Measurements from ENCODE around the gene PAFAH2. TPM values are rescaled to one million over a fixed set of nuclear protein-coding genes. Genes with fewer than 3 reads are reported as not detected.

PAFAH2 gene
- total RNA-seq, 1 donor from 2014 or later: 11.2 TPM

DNA sequence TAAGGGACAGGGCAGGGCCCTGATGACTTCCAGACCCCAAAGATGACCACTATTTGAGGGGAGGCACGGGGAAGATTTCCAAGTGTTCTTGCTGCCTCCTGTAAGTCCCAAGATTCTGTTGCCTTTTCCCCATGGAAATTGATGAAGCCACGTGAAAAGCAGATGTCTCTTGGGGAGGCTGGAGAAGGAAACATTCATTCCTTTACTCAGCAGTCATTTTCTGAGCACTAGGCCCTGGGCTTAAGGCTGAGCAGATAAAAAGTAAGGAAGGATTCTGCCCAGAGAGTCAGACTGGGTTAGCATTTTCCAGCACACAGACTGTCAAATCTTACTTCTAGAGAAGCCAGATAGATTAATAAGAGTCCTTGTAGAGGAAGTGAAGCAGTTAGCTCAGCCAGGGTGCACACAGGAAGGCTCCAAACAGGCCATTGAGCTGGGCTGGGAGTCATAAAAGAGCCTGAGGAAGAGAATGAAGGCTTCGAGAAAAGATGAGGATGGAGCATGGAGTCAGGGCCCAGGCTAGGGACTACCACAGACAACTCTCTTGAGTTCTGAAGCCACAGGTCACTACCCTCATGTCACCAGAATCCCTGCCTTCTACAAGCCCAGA is 33.9 kb upstream of the PAFAH2 start:
- intact Hi-C loops (cut with micrococcal nuclease): no loop called here

DNA sequence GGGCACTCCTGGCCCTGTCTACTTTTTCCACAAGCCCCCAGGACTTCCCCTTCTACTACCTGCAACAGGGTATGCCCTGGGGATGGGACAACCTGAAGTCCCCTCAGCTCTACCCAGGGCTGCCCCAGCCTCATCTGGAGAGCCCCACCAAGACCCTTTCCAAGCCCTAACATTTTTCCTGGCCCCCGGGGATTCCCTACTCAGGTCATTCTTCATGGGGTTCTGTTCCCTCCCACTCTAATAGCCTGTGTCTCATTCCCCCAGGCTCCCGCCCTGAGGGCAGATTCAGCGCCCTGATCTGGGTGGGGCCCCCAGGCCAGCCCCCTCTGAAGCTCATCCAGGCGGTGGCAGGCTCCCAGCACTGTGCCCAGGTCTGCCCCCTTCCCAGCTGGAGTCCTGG is 33.3 kb upstream of the PAFAH2 start:
- intact Hi-C loops (cut with micrococcal nuclease): no loop called here

DNA sequence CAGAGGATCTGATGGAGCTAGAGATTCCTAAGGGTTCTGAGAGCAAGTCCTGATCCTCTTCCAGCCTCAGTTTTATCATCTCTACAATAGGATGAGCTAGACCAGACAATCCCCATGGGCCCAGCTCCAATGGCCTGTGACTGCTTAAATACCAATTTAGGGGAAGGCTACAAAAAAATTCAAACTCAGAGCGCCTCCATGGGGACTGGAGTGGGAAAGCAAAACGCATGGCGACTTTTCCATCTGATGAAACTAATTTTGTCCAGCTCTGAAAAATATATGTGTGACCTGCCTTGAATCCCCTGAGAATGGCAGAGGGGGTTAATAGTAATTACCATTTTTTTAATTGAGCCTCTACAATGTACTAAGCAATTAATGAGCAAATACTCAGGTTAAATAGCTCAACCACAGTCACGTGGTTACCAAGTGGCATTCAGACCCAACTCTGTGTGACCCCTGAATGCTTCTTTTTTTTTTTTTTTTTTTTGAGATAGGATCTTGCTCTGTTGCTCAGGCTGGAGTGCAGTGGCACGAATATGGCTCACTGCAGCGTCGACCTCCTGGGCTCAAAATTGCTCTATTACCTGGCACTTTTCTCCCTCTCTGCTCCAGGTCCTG is 32.1 kb upstream of the PAFAH2 start:
- intact Hi-C loops (cut with micrococcal nuclease): no loop called here

DNA sequence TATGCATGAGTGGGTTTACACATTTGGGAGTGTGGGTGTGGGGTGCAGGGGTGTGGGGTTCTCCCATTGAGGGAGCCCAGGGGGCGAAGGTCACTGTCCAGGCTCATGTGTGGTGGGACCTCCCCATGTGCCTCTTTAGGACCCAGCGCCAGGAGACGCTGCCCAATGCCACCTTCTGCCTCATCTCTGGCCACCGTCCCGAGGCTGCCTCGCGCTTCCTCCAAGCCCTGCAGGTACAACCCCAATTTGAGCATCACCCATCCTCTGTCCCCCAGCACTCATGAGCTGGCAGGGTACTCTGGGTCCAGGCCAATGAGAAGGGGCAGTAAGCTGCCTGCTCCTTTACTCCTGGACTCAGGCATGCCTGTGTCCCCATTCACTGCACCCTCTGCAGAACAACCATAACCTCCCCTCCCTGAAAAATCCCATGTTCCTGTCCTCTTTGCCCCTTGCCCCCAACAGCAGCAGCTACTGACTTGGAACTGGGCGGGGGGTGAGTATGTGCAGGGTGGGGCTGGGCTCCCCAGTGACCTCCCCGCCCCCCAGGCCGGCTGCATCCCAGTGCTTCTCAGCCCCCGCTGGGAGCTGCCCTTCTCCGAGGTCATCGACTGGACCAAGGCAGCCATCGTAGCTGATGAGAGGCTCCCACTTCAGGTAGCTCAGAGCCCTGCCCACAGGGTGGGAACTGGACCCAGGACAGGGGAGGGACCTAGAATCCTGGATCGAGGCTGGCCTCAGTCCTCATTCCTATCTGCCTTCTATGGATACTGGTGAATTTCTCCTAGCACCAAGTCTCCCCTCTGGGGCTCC is 31.4 kb upstream of the PAFAH2 start:
- intact Hi-C loops (cut with micrococcal nuclease): no loop called here

DNA sequence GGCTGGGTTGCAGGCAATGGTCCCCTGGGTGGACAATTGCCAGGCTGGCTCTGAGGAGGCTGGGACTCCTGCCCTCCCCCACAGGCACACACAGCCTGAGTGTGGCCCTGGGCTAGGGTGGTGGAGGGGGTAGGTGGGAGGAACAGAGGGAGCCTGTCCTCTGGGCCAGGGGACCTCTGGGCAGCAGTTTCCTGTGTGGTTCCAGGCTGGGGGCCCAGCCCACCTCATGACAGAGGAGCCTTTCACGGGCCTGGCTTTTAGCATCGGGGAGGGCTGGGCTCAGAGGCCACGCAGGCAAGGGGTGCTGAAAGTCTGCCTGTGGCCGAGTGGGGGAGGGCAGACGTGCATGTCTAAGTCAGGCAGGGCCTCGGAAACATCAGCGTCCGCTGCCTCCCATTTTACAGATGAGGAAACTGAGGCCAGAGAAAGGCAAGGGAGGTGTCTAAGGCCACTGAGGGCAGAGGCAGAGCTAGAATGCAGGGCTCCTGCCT is 30.7 kb upstream of the PAFAH2 start:
- intact Hi-C loops (cut with micrococcal nuclease): no loop called here

DNA sequence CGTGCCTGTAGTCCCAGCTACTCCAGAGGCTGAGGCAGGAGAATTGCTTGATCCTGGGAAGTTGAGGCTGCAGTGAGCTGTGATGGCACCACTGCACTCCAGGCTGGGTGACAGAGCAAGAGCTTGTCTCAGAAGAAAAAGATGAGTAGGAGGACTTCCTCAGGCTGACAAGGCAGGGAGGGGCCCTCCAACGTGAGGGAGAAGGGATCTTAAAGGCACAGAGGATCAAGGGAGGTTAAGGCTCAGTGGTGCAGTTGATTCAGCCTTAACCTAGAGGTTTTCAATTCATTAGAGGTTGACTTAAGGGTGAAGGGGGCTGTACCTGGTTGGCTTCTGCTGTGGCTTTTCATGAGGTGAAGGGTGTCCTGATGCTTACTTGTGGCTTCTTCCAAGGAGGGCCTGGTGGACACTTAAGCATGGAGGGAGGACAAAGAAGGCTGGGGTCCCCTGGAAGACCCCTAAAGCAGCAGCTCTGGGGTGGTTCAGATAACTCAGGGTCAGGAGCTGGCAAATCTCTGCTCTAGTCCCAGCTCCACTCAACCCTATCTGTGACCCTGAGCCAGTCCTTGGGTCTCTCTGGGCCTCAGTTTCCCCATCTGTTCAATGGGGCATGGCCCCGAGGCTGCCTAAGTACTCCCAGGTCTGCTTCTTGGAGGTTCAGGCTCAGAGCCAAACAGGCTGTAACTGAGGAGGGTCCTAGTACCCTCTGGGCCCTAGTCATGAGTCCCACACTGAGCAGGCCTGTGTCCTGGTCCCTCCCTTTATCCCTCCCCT is 30.0 kb upstream of the PAFAH2 start:
- intact Hi-C loops (cut with micrococcal nuclease): no loop called here

DNA sequence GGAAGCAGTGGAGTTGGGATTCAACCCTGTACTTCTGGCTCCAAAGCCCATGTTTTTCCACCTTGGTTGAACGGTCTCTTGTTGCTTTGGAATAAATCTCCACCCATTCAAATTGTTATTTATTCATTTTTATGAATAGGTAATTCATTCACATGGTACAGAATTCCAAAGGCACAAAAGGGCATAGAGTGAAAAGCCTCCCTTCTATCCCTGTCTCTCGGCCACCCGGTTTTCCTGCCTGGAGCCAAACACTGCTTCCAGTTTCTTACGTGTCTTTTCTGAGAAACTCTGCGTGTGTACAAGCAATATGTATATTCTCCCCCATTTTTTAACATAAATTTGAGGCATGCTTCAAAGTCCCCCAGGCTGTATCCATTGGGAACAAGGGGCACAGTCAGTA is 27.7 kb upstream of the PAFAH2 start:
- intact Hi-C loops (cut with micrococcal nuclease): no loop called here

DNA sequence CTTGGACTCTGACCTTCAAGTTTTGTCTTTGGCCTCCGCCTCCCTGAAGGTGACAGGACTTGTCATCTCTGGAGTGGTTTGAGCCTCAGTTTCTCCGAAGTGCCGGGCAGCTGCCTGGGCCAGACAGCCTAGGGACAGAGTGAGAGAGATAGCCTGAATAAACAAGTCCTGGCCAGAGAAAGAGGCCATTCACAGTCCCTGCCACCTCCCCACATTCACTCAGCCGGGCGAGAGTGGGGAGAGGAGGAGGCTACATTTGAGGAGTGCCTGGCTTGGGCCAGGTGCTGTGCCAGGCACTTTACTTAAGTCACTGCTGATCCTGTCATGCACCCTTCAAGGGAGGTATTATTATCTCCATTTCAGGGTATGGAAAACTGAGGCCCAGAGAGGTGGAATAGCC is 27.2 kb upstream of the PAFAH2 start:
- intact Hi-C loops (cut with micrococcal nuclease): no loop called here

DNA sequence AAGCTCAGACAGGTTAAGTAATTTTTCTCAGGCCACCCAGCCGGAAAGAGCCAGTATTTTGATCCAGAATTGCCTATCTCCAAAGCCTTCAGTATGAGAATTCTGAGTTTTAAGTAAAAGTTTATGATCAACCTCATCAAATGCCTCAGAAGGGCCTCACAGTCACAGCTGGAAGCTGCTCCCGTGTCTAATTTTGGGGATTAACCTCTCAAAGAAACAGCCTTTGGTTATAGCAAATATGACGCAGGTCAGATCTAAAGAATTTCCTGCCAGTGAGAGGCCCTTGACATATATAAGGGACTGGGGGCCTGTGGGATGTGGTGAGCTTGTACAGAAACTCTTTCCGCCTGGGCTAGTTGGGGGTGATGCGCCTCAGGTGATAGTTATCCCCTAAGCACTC is 26.0 kb upstream of the PAFAH2 start:
- intact Hi-C loops (cut with micrococcal nuclease): no loop called here

DNA sequence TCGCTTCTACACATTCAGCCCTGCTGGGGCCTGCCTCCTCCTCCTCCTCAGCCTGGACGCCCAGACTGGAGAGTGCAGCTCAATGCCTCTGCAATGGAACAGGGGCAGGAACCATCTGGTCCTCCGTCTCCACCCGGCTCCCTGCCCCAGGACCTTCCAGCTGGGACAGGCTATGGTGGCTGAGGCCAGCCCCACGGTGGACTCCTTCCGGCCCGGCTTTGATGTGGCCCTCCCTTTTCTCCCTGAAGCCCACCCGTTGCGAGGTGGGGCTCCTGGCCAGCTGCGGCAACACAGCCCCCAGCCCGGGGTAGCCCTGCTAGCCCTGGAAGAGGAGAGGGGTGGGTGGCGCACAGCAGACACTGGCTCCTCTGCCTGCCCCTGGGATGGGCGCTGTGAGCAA is 25.1 kb upstream of the PAFAH2 start:
- intact Hi-C loops (cut with micrococcal nuclease): no loop called here

DNA sequence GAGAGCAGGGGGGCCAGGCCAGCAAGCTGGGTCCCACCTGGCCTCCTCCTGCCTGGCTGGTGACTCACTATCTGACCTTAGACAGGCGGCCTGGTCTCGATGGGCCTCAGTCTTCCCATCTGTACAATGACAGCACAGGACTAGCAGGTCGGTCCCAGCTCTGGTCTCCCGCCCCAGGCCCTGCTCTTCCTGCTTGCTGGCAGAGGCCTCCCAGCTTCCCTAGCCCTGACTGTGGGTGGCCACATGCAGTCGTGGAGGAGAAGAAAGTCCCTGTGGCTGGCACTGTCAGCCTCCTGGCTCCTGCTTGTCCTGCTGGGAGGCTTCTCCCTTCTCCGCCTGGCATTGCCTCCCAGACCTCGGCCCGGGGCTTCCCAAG is 24.5 kb upstream of the PAFAH2 start:
- intact Hi-C loops (cut with micrococcal nuclease): no loop called here

DNA sequence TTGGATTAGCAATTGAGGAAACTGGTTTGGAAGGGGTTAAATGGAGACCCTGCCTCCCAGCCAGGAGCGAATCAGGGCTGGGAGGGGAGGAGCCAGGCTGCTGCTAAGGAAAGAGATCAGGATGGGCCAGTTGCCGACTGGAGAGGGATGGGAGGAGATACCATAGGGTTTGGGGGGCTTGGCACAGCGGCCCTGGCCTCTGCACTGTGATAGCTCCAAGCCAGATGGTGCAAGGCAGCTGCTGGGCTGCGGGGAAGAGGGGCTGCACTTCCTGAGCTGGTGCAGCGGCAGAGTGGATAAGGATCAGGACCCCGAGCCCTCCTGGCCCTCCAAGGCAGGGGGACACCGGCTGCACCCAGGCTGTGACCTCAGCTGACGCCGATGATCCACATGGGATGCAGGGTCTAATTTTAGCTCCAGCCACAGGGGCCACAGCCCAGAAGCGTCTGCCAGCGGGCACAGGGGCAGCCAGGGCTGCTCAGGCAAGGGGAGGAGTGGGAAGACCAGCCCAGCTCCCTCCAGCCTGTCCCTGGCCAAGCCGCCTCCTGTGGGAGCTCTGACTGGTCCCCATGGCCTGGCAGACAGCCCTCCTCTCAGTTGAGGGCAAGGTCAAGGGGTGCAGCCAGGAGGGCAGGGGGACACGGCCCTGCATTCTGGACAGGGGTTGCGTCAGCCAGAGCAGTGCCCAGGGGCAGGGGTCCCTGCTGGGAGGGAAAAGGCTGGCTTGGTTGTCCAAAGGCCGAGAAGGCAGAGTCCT is 24.0 kb upstream of the PAFAH2 start, which contains the start of gene EXTL1:
Gene EXTL1 (plus strand): TSS at position 129 of the 757 bp plus-strand sequence. CDS start 872 bp downstream, outside the sequence.
- intact Hi-C loops (cut with micrococcal nuclease): no loop called here

DNA sequence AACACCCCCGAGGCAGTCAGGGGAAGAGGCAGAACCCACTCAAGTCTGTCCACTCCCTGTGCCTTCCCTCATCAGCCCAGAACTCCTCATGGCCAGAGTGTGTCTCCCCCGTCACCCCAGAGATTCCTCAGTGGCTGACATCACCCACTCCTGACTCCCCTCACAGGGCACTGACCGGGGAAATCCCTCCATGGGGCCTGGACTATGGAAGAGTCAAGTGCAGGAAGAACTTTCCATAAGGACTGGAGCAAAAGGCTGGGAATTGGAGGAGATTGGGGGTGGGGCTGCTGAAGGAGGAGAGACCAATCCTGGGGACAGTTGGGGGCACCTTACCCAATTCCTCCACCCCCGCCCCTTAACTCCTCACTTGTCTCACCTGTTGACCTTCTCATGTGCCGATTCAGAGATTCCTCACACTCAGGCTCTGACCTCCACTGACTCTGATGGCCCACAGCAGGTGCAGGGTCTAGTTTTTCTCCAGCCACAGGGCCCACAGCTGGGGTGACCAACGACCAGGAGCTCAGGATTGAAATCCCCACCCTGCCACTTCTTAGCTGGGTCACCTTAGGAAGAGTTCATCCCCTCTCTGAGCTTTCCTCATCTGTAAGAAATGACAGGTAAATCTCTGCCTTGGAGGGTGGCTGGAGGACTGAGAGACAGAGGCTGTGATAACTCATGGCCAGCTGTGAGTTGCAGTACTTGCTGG is 23.2 kb upstream of the PAFAH2 start:
- intact Hi-C loops (cut with micrococcal nuclease): no loop called here

DNA sequence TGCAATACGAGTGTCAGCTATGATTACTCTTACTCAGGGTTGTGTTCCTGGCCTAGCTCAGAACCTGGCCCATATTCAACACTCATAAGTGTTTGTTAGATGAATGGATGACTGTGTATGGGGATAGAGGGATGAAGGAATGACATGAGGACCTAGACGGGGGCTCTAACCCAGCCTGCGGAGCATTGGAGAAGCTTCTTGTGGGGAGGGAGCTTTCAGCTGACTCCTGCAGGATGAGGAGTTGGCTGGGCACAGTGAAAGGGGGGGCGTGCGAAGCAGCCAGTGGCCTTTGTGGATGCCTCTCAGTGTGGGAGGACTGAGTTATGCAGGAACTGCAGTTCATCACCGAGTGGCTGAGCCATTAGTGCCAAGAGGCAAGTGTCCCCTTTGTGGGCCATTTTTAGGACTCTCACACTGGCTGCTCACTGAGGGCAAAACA is 22.5 kb upstream of the PAFAH2 start:
- intact Hi-C loops (cut with micrococcal nuclease): no loop called here

DNA sequence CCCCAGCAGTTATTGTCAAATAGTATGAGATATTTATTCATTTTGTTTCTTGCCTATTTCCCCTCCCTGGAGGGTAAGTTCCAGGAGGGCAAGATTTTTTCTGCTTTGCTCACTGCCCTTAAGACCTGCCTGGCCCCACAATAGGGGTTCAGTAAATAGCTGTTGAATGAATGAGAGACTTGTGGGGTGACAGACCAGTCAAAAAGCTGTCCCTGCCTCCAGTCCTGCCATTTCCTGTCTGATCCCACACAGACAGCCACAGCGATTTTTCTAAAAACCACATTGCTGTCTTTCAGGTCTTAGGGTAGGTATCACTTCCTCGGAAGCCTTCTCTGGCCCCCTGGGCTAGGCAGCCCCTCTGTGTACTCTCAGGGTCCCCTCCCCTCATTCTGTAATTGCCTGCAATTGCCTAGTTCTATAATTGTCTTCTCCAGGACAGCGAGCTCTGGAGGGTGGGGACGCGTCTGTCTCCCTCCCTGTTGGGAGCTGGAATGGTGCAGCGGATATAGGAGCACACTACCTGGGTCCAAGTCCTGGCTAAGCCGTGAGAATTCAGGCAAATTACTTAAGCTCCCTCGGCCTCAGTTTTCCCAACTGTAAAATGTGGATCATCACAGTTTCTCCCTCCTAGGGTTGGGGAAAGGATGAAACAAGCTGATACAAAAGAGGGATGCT is 21.9 kb upstream of the PAFAH2 start:
- intact Hi-C loops (cut with micrococcal nuclease): no loop called here

DNA sequence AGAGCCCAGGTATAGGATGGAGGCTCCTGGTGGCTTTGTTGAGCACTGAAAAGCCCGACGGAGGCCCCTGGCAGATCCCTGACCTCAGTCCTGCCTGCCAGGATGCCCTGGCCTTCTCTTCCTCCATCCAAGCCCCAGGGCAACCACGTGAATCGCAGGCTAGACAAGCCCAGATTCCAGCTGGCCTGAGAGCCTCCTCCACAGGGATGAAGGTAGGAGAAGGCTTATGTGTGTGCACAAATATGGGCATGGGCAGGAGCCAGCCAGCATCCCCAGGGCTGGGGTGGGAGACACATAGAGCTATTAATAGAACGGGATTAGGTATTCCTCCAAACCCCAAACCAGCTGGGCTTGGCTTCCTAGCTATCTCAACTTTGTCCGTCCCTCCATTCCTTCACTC is 19.7 kb upstream of the PAFAH2 start:
- intact Hi-C loops (cut with micrococcal nuclease): no loop called here

DNA sequence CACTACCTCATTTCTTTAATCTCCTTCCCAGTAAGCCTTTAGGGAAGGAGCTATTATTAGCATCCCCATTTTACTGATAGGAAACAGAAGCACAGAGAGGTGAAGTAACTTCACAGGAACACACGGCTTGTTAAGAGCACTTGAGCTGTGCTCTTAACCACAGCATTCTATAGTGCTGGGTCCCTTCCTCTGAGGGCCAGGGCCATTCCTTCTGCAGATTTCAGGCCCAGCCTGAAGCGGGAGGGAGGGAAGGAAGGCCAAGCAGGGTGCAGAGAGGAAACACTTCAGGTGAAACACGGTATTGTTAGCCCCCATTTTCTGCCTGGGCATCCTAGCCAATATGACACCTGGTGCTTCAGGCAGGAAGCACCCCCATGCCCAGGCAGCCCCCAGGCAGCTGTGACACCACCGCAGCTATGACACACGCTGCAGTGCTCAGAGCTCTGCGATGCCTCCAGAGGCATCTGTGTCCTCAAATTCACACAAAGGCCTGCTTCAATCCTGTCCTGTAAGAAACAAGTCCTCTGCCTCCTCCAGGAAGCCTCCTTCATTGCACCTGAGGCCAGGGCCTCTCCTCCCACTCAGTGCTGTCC is 19.2 kb upstream of the PAFAH2 start:
- intact Hi-C loops (cut with micrococcal nuclease): no loop called here

DNA sequence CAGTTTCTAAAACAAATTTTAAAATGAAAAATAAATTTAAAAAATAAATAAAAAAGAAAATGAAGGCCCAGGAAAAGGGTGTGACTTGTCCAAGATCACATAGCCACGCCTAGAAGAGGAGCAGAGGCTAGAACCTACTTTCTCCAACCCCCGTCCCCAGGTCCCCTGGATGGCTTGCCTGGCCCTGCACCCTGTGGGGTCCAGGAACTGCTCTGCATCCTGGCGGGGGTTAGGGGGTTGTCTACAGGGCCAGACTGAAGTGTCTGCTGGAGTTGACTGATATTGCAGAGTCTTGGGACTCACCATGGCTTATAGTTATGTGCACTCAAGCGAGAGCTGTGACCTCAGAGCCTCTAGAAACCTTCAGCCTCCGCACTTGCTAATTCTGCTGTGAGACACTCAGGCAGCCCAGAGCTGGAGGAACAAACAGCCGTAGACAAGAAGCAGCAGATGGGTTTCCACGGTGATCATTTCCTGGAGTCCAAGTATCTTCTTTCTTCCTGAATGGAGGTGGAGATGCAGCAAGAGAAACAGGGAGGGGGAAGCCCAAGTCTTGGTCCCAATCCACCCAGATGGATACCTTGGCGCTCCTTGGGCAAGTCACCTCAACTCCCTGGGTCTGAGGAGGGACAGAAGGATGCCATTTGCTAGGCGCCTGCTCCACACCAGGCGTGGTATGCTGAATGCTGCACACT is 18.5 kb upstream of the PAFAH2 start:
- intact Hi-C loops (cut with micrococcal nuclease): no loop called here

DNA sequence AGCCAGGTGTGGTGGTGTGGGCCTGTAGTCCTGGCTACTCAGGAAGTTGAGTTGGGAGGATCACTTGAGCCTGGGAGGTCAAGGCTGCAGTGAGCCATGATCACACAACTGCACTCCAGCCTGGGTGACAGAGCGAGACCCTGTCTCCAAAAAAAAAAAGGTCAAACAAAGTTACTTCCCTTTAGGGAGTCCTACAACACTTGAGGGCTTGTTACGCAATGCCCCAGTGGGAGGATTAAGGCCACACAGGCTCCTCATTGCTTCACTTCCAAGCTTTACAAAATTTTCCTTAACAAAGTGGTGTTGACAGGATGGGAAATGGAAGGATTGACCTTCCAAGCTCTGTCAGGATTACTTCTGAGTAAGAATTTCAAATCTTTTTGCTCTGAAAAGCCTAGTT is 17.5 kb upstream of the PAFAH2 start:
- intact Hi-C loops (cut with micrococcal nuclease): no loop called here
